ENCODE data around the gene KLHL17.
"Not testable (repeated sequence)": the region's sequence is repeated elsewhere in the genome, so short reads cannot be mapped to it uniquely, and the experiment has no call there.

Gene KLHL17

GRCh38 chr1:970242-970972 lies 10.0 kb downstream of the KLHL17 start:
- DNase-seq: no peak

- DNase-seq: no peak
Observed at GRCh38 chr1:970973-971730, 10.8 kb downstream of the KLHL17 start.

GRCh38 chr1:971751-972506 lies 11.5 kb downstream of the KLHL17 start:
- no peak for DNase-seq

GRCh38 chr1:972726-973458 lies 12.5 kb downstream of the KLHL17 start:
- no peak for DNase-seq

GRCh38 chr1:973459-974292 lies 13.3 kb downstream of the KLHL17 start:
- no peak for DNase-seq

GRCh38 chr1:974293-974640 lies 13.9 kb downstream of the KLHL17 start:
- DNase-seq: no peak

GRCh38 chr1:974687-975328 lies 14.4 kb downstream of the KLHL17 start:
- DNase-seq: no peak

GRCh38 chr1:975365-975764 lies 15.0 kb downstream of the KLHL17 start:
- no peak for DNase-seq

GRCh38 chr1:975896-976683 lies 15.7 kb downstream of the KLHL17 start:
- peak; percentile 33 to 45 for DNase-seq

- DNase-seq: not testable (repeated sequence)
Observed at GRCh38 chr1:976791-977190, 16.4 kb downstream of the KLHL17 start.

- DNase-seq: no peak
Observed at GRCh38 chr1:978069-978834, 17.9 kb downstream of the KLHL17 start.

- no peak for DNase-seq
Observed at GRCh38 chr1:978835-979743, 18.7 kb downstream of the KLHL17 start.

GRCh38 chr1:979744-980072 lies 19.3 kb downstream of the KLHL17 start:
- no peak for DNase-seq

- no peak for DNase-seq
Observed at GRCh38 chr1:980137-980571, 19.8 kb downstream of the KLHL17 start.

- no peak for DNase-seq
Observed at GRCh38 chr1:980602-981395, 20.4 kb downstream of the KLHL17 start.

- DNase-seq: no peak
Observed at GRCh38 chr1:981491-981954, 21.1 kb downstream of the KLHL17 start.

- no peak for DNase-seq
Observed at GRCh38 chr1:981955-982558, 21.7 kb downstream of the KLHL17 start, which contains the start of gene PERM1. Gene PERM1 (minus strand): TSS chr1:982093. CDS start chr1:981029, 1,064 bp downstream.
